Measurements from ENCODE around the gene PGBD5.

- TF ChIP-seq CTCF (optimal IDR thresholded peaks at IDR 0.05 in 1 of 3, IDR thresholded peaks at IDR 0.05 in 1 of 3, conservative IDR thresholded peaks at IDR 0.05 in 1 of 3; ENCODE audit: extremely low read depth in 1 of 3, insufficient read depth in 2 of 3, low read length in 3 of 3) (no peak), EZH2 (IDR thresholded peaks at IDR 0.05; ENCODE audit: low read length) (no peak)
Observed at GRCh38 chr1:230382001-230382491, 44.1 kb downstream of the PGBD5 start.

Measured in keratinocyte (primary cell).